Fibroblast of lung (primary cell): ENCODE measurements around the gene PGM5. TPM values are rescaled to one million over a fixed set of nuclear protein-coding genes. Genes with fewer than 3 reads are reported as not detected.

Experiments used
- DNase-seq, 2 donors: peaks; one replicate each; pipeline versions ENCODE4 v3.0.0 to v3.0.0-alpha.2; 2010; ENCODE audit warnings: low read depth in 2 of 2
- H2AFZ ChIP-seq: 2 replicates; pipeline ENCODE4 v1.5.1; 2012; ENCODE audit warnings: low read length, control low read depth, inconsistent platforms
- H3K27ac ChIP-seq: 2 replicates; pipeline ENCODE4 v1.5.1; 2011; ENCODE audit warnings: low read length, control low read depth; ENCODE audit not compliant: insufficient read depth
- H3K27me3 ChIP-seq: 2 replicates; pipeline ENCODE4 v1.5.1; 2011; ENCODE audit warnings: mild to moderate bottlenecking, low read length; ENCODE audit not compliant: control insufficient read depth, insufficient read depth
- H3K36me3 ChIP-seq: 2 replicates; pipeline ENCODE4 v1.5.1; 2011; ENCODE audit warnings: low read length; ENCODE audit not compliant: control insufficient read depth, insufficient read depth
- H3K4me1 ChIP-seq: 2 replicates; pipeline ENCODE4 v1.5.1; 2011; ENCODE audit warnings: low read length; ENCODE audit not compliant: control insufficient read depth, insufficient read depth; ENCODE audit errors: extremely low read depth
- H3K4me2 ChIP-seq: 2 replicates; pipeline ENCODE4 v1.5.1; 2011; ENCODE audit warnings: low read length, control low read depth; ENCODE audit not compliant: insufficient read depth; ENCODE audit errors: extremely low read depth
- H3K4me3 ChIP-seq, 4 experiments: fragments of 200-600 bp in 1 of 4; sonication (generic) in 1 of 4; replicated peaks in 1 of 4; 2 replicates each; pipeline ENCODE4 v1.5.1; 2011 to 2016; ENCODE audit warnings: low read length in 4 of 4, low read depth in 3 of 4, mild to moderate bottlenecking in 3 of 4, control low read depth in 2 of 4, inconsistent platforms in 1 of 4, mixed read lengths in 1 of 4; ENCODE audit not compliant: insufficient read depth in 1 of 4; ENCODE audit errors: control extremely low read depth in 1 of 4
- H3K79me2 ChIP-seq: 2 replicates; pipeline ENCODE4 v1.5.1; 2012; ENCODE audit warnings: mild to moderate bottlenecking, low read length, inconsistent platforms; ENCODE audit not compliant: control insufficient read depth, insufficient read depth
- H3K9ac ChIP-seq: 2 replicates; pipeline ENCODE4 v1.5.1; 2011; ENCODE audit warnings: mild to moderate bottlenecking, low read length, control low read depth; ENCODE audit not compliant: insufficient read depth
- H3K9me3 ChIP-seq: 2 replicates; pipeline ENCODE4 v1.5.1; 2012; ENCODE audit warnings: low read depth, low read length; ENCODE audit not compliant: control insufficient read depth, insufficient read depth
- H4K20me1 ChIP-seq: 2 replicates; pipeline ENCODE4 v1.5.1; 2011; ENCODE audit warnings: low read length; ENCODE audit not compliant: control insufficient read depth, insufficient read depth; ENCODE audit errors: extremely low read depth
- EZH2 ChIP-seq: IDR thresholded peaks from 2 replicates; pipeline ENCODE4 v1.5.1; 2012; ENCODE audit warnings: low read length, control low read depth, mild to moderate bottlenecking; ENCODE audit errors: missing control alignments
- polyA plus RNA-seq, 2 donors: library from polyadenylated mRNA; depleted of rRNA in 1 of 2; stranded (reverse) in 1 of 2; unstranded in 1 of 2; fragments of >200 nt; gene quantifications; 2 replicates each; pipeline ENCODE4 v1.2.1, GENCODE V29; 2011 to 2012; ENCODE audit warnings: missing spikeins in 1 of 2
- total RNA-seq: library from RNA; depleted of rRNA; stranded (reverse); fragments of >200 nt; gene quantifications from 2 replicates; pipeline ENCODE4 v1.2.1, GENCODE V29; 2014
- TF ChIP-seq, protein P1 (sequence below), 2 donors: IDR thresholded peaks in 1 of 2; conservative IDR thresholded peaks in 1 of 2; 1 replicate in 1 of 2; 2 replicates in 1 of 2; pipeline ENCODE4 v1.5.1; 2011 to 2012; ENCODE audit warnings: low read length in 2 of 2, control low read depth in 1 of 2, inconsistent platforms in 1 of 2, low read depth in 1 of 2, mild to moderate bottlenecking in 1 of 2

PGM5 gene
- total and polyA plus RNA-seq, 2 donors (not counting 1 experiment from before 2014, with no cell fraction given), result 42.6 to 113 TPM

DNA sequence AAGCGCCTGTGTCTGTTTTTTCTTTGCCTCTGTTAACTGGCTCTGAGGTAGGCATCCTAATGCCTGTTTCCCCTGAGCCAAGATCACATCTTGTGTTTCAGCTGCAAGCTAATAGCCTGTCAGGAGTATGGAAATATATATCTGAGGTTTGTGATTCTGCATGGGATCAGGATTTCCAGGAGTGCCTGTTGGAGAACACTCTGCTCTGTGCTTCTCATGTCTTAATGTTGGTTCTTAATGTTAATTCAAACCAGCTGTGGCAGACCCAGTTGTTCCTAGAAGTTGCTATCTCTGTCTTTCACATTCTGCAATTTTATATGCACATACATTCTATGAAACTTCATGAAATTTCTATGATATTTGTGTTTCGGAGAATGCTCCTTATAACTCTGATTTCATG lies 72.1 kb downstream of the PGM5 start:
- H3K36me3 ChIP-seq, result no peaks in the 10 kb centered on the region
- no peak overlapping the region for H3K4me3 ChIP-seq
- H3K4me1 ChIP-seq, result no peaks in the 10 kb centered on the region
- TF ChIP-seq, protein P1, sequence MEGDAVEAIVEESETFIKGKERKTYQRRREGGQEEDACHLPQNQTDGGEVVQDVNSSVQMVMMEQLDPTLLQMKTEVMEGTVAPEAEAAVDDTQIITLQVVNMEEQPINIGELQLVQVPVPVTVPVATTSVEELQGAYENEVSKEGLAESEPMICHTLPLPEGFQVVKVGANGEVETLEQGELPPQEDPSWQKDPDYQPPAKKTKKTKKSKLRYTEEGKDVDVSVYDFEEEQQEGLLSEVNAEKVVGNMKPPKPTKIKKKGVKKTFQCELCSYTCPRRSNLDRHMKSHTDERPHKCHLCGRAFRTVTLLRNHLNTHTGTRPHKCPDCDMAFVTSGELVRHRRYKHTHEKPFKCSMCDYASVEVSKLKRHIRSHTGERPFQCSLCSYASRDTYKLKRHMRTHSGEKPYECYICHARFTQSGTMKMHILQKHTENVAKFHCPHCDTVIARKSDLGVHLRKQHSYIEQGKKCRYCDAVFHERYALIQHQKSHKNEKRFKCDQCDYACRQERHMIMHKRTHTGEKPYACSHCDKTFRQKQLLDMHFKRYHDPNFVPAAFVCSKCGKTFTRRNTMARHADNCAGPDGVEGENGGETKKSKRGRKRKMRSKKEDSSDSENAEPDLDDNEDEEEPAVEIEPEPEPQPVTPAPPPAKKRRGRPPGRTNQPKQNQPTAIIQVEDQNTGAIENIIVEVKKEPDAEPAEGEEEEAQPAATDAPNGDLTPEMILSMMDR (conservative IDR thresholded peaks at IDR 0.05 in 1 of 2, IDR thresholded peaks at IDR 0.05 in 1 of 2; ENCODE audit: low read depth in 1 of 2, low read length in 2 of 2), result no peak
- no peak for TF ChIP-seq EZH2
- no peak overlapping the region for H3K27ac ChIP-seq
- no peak overlapping the region for H3K4me2 ChIP-seq
- no peak overlapping the region for H3K9ac ChIP-seq
- no peaks in the 10 kb centered on the region for H3K79me2 ChIP-seq
- no peaks in the 10 kb centered on the region for H3K9me3 ChIP-seq
- DNase-seq, result peak in 1 of 2 donors; percentile 37
- no peaks in the 10 kb centered on the region for H3K27me3 ChIP-seq
- H2AFZ ChIP-seq, result no peak overlapping the region
- H4K20me1 ChIP-seq, result no peaks in the 10 kb centered on the region

DNA sequence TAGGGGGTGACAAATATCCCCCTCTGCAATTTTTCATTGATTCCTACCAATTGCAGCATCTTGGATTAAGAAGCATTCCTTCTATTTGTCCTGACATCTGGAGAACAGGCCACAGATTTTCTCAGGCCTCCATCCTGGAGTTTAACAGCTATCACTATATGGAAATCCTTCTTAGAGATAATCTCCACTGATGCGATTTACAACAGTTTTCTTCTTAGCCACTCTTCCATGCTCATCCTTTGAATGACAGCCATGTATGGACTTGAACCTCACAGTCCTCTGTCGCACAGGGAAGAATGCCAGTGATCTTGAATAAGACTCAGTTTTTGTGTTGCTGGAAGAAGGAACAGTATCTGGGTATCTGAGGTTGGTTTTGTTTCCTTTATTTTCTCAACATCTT lies 73.2 kb downstream of the PGM5 start:
- Histone ChIP-seq H3K4me2 (no peak overlapping the region), H3K4me3 (no peak overlapping the region), H3K27me3 (no peaks in the 10 kb centered on the region), H3K9me3 (no peaks in the 10 kb centered on the region), H3K4me1 (no peaks in the 10 kb centered on the region), H3K9ac (no peak overlapping the region), H4K20me1 (no peaks in the 10 kb centered on the region), H2AFZ (no peak overlapping the region), H3K36me3 (no peaks in the 10 kb centered on the region), H3K27ac (no peak overlapping the region), H3K79me2 (no peaks in the 10 kb centered on the region)
- DNase-seq, result no peak
- TF ChIP-seq EZH2, result no peak
- TF ChIP-seq, protein P1 (conservative IDR thresholded peaks at IDR 0.05 in 1 of 2, IDR thresholded peaks at IDR 0.05 in 1 of 2; ENCODE audit: low read depth in 1 of 2, low read length in 2 of 2), result no peak

DNA sequence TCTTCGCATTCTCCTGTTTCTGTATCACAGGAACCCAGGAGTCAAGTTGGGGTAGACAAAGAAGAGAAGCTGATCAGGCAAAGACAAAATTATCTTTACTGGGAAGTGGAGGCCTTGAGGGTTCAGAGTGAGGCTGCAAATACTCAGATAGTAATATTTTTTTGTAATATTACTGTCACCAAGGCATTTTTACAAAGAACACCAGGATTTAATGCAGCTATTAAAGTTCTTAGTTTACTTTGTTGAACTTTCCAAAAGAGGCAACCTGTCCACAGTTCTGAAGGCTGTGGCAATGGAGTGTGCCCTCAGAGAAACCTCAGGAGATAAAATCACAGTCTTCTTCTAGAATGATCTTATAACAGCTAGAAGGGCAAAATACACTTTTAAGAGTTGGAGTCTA lies 74.9 kb downstream of the PGM5 start:
- Histone ChIP-seq H3K4me3 (no peak overlapping the region), H3K9me3 (no peaks in the 10 kb centered on the region), H3K27ac (no peak overlapping the region), H2AFZ (no peak overlapping the region), H4K20me1 (no peaks in the 10 kb centered on the region), H3K27me3 (no peaks in the 10 kb centered on the region), H3K36me3 (no peaks in the 10 kb centered on the region), H3K9ac (no peak overlapping the region), H3K4me2 (no peak overlapping the region), H3K79me2 (no peaks in the 10 kb centered on the region), H3K4me1 (no peaks in the 10 kb centered on the region)
- no peak for DNase-seq
- no peak for TF ChIP-seq EZH2
- TF ChIP-seq, protein P1 (conservative IDR thresholded peaks at IDR 0.05 in 1 of 2, IDR thresholded peaks at IDR 0.05 in 1 of 2; ENCODE audit: low read depth in 1 of 2, low read length in 2 of 2), result no peak
